VCaP (cell line): ENCODE measurements around the gene SPARC.

Experiments used
- H3K27ac ChIP-seq: fragments of 450-650 bp; 2 replicates; pipeline ENCODE4 v1.5.1; 2017
- TF ChIP-seq, protein P1 (sequence below): fragments of 450-650 bp; conservative IDR thresholded peaks from 2 replicates; pipeline ENCODE4 v1.5.1; 2017; ENCODE audit warnings: mild to moderate bottlenecking, moderate library complexity

The SPARC gene

DNA sequence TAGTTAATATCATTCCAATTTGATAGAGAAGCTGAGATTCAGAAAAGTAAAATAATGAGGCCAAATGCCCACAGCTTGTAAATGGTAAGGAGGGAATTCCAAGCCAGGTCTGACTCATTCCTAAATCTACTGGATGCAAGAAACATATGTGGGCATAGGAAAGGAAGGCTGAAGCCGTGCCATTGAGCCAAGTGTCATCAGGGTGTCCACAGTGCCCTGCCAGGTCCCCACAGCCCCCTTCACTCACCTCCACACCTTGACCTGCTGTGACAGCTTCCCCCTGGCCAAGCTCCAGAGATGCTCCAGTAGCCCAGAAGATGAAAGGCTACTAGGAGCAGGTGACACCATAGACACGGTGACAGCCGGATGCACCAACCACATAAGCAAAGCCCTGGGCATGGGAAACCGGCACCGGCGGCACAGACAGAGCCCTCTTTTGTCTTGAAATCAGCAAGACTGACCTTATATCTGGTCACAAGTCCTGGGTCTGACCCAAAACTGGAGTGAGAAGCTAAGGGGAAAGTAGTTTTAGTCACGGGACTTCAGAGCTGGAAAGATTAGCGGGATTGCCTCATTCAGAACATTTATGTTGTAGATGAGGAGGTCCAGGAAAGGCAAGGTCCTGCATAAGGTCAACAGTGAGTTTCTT, 75.5 kb downstream of the SPARC start:
- no peak overlapping the region for H3K27ac ChIP-seq
- TF ChIP-seq, protein P1, sequence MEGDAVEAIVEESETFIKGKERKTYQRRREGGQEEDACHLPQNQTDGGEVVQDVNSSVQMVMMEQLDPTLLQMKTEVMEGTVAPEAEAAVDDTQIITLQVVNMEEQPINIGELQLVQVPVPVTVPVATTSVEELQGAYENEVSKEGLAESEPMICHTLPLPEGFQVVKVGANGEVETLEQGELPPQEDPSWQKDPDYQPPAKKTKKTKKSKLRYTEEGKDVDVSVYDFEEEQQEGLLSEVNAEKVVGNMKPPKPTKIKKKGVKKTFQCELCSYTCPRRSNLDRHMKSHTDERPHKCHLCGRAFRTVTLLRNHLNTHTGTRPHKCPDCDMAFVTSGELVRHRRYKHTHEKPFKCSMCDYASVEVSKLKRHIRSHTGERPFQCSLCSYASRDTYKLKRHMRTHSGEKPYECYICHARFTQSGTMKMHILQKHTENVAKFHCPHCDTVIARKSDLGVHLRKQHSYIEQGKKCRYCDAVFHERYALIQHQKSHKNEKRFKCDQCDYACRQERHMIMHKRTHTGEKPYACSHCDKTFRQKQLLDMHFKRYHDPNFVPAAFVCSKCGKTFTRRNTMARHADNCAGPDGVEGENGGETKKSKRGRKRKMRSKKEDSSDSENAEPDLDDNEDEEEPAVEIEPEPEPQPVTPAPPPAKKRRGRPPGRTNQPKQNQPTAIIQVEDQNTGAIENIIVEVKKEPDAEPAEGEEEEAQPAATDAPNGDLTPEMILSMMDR, result no peak
